Vagina (tissue), 2 donors: ENCODE measurements around the gene HEPHL1. TPM values are rescaled to one million over a fixed set of nuclear protein-coding genes. Genes with fewer than 3 reads are reported as not detected.

ENCODE experiments used
- DNase-seq, 2 donors: peaks; one replicate each; pipeline ENCODE4 v3.0.0-alpha.2; 2017; ENCODE audit errors: extremely low spot score in 2 of 2
- H3K27ac ChIP-seq: fragments of 200-600 bp; sonication (generic); one replicate; pipeline ENCODE4 v1.5.1; 2019
- H3K27me3 ChIP-seq: fragments of 200-600 bp; sonication (generic); one replicate; pipeline ENCODE4 v1.5.1; 2019
- H3K36me3 ChIP-seq, 2 donors: fragments of 200-600 bp; sonication (generic); one replicate each; pipeline ENCODE4 v1.5.1; 2017 to 2019
- H3K4me1 ChIP-seq: fragments of 200-600 bp; sonication (generic); one replicate; pipeline ENCODE4 v1.5.1; 2019
- H3K4me3 ChIP-seq, 2 donors: fragments of 200-600 bp; sonication (generic); 1 replicate in 1 of 2; 2 replicates in 1 of 2; pipeline ENCODE4 v1.5.1; 2016 to 2019
- H3K9me3 ChIP-seq: fragments of 200-600 bp; sonication (generic); one replicate; pipeline ENCODE4 v1.5.1; 2019
- CTCF ChIP-seq, 3 experiments: fragments of 450-650 bp in 2 of 3; fragments of 200-600 bp in 1 of 3; sonication (generic) in 1 of 3; IDR thresholded peaks; one replicate each; pipeline ENCODE4 v1.5.1; 2017 to 2019; ENCODE audit warnings: antibody characterized with exemption in 3 of 3, mild to moderate bottlenecking in 2 of 3, moderate library complexity in 2 of 3
- POLR2A ChIP-seq, 2 donors: fragments of 450-650 bp; IDR thresholded peaks; one replicate each; pipeline ENCODE4 v1.6.1; 2017; ENCODE audit warnings: antibody characterized with exemption in 2 of 2, mild to moderate bottlenecking in 2 of 2, moderate library complexity in 2 of 2
- POLR2AphosphoS5 ChIP-seq, 2 donors: sonication (generic); formaldehyde crosslinking; IDR thresholded peaks; one replicate each; pipeline ENCODE4 v1.9.0; 2017; ENCODE audit warnings: antibody characterized with exemption in 2 of 2, mild to moderate bottlenecking in 2 of 2, low read depth in 1 of 2; ENCODE audit not compliant: insufficient read depth in 1 of 2
- intact Hi-C: fragments of 100-400 bp; cut with DNase I; formaldehyde crosslinking; loops from one replicate; pipeline ENCODE4 v1.15.1; 2023
- total RNA-seq: library from RNA; depleted of rRNA; stranded (reverse); fragments of >200 nt; gene quantifications from one replicate; pipeline ENCODE4 v1.2.3, GENCODE V29; 2016

The HEPHL1 gene
- total RNA-seq, 1 donor from 2014 or later: 1.7 TPM

- Histone ChIP-seq H3K4me1 (no peaks in the 10 kb centered on the region), H3K9me3 (peaks cover 8% of the 10 kb centered on the region), H3K4me3 (no peak overlapping the region), H3K27me3 (no peaks in the 10 kb centered on the region), H3K36me3 (no peaks in the 10 kb centered on the region), H3K27ac (no peak overlapping the region)
- intact Hi-C loops: no loop called here
- TF ChIP-seq CTCF (IDR thresholded peaks at IDR 0.05) (no peak), POLR2AphosphoS5 (IDR thresholded peaks at IDR 0.05; ENCODE audit: insufficient read depth in 1 of 2, low read depth in 1 of 2) (no peak), POLR2A (IDR thresholded peaks at IDR 0.05) (no peak)
- DNase-seq: no peak
Measured at GRCh38 chr11:93988912-93989311, 32.2 kb upstream of the HEPHL1 start.

- no peaks in the 10 kb centered on the region for H3K27me3 ChIP-seq
- DNase-seq: no peak
- peaks cover 8% of the 10 kb centered on the region for H3K9me3 ChIP-seq
- no peaks in the 10 kb centered on the region for H3K36me3 ChIP-seq
- intact Hi-C loops: no loop called here
- TF ChIP-seq POLR2AphosphoS5 (IDR thresholded peaks at IDR 0.05; ENCODE audit: insufficient read depth in 1 of 2, low read depth in 1 of 2) (no peak), POLR2A (IDR thresholded peaks at IDR 0.05) (no peak), CTCF (IDR thresholded peaks at IDR 0.05) (no peak)
- H3K27ac ChIP-seq: no peak overlapping the region
- H3K4me1 ChIP-seq: no peaks in the 10 kb centered on the region
- H3K4me3 ChIP-seq: no peak overlapping the region
Measured at GRCh38 chr11:93993747-93994146, 27.4 kb upstream of the HEPHL1 start.

GRCh38 chr11:93997741-93998140, 23.4 kb upstream of the HEPHL1 start:
- Histone ChIP-seq H3K9me3 (peaks cover 8% of the 10 kb centered on the region), H3K36me3 (no peaks in the 10 kb centered on the region), H3K27ac (no peak overlapping the region), H3K4me3 (no peak overlapping the region), H3K4me1 (no peaks in the 10 kb centered on the region), H3K27me3 (no peaks in the 10 kb centered on the region)
- intact Hi-C loops: no loop called here
- TF ChIP-seq POLR2A (IDR thresholded peaks at IDR 0.05) (no peak), CTCF (IDR thresholded peaks at IDR 0.05) (no peak), POLR2AphosphoS5 (IDR thresholded peaks at IDR 0.05; ENCODE audit: insufficient read depth in 1 of 2, low read depth in 1 of 2) (no peak)
- DNase-seq: no peak

- DNase-seq: no peak
- H3K27ac ChIP-seq: no peak overlapping the region
- intact Hi-C loops: no loop called here
- TF ChIP-seq CTCF (IDR thresholded peaks at IDR 0.05): no peak
- TF ChIP-seq POLR2A (IDR thresholded peaks at IDR 0.05): no peak
- TF ChIP-seq POLR2AphosphoS5 (IDR thresholded peaks at IDR 0.05; ENCODE audit: insufficient read depth in 1 of 2, low read depth in 1 of 2): no peak
- no peak overlapping the region for H3K4me3 ChIP-seq
- no peaks in the 10 kb centered on the region for H3K4me1 ChIP-seq
- H3K36me3 ChIP-seq: no peaks in the 10 kb centered on the region
- H3K27me3 ChIP-seq: no peaks in the 10 kb centered on the region
- H3K9me3 ChIP-seq: no peaks in the 10 kb centered on the region
Measured at GRCh38 chr11:94000659-94001058, 20.5 kb upstream of the HEPHL1 start.

- Histone ChIP-seq H3K36me3 (no peaks in the 10 kb centered on the region), H3K4me3 (no peak overlapping the region), H3K27me3 (no peaks in the 10 kb centered on the region), H3K4me1 (no peaks in the 10 kb centered on the region), H3K27ac (no peak overlapping the region), H3K9me3 (no peaks in the 10 kb centered on the region)
- no peak for DNase-seq
- TF ChIP-seq CTCF (IDR thresholded peaks at IDR 0.05): no peak
- no peak for TF ChIP-seq POLR2AphosphoS5 (IDR thresholded peaks at IDR 0.05; ENCODE audit: insufficient read depth in 1 of 2, low read depth in 1 of 2)
- no peak for TF ChIP-seq POLR2A (IDR thresholded peaks at IDR 0.05)
- intact Hi-C loops: no loop called here
Measured at GRCh38 chr11:94002226-94002625, 18.9 kb upstream of the HEPHL1 start.
